ENCODE data around the gene THBD.

DNA sequence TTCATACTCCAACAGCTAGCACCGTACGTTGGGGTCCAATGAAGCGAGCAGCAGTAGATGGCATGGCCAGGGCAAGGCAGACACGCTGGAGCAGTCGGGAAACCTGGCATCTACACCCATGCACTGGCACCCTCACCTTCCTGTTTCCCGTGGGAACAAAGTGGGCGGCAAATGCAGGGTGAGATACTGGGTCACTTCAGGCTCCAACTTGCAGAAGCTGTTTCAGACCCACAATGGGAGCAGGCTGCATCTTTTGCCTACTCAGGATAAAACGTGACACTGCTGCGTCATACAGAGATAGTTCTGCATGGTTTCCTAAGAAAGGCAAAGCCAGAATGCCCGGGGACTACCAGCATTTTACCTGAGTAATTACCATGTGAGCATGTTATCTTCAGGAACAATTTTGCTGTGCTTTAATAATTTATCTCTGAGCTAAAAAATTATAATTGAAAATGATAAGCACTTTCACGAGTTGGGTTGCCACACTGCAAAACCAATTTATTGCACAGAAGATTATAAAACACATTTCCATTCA is 47.6 kb upstream of the THBD start:
- TF ChIP-seq, protein P1, sequence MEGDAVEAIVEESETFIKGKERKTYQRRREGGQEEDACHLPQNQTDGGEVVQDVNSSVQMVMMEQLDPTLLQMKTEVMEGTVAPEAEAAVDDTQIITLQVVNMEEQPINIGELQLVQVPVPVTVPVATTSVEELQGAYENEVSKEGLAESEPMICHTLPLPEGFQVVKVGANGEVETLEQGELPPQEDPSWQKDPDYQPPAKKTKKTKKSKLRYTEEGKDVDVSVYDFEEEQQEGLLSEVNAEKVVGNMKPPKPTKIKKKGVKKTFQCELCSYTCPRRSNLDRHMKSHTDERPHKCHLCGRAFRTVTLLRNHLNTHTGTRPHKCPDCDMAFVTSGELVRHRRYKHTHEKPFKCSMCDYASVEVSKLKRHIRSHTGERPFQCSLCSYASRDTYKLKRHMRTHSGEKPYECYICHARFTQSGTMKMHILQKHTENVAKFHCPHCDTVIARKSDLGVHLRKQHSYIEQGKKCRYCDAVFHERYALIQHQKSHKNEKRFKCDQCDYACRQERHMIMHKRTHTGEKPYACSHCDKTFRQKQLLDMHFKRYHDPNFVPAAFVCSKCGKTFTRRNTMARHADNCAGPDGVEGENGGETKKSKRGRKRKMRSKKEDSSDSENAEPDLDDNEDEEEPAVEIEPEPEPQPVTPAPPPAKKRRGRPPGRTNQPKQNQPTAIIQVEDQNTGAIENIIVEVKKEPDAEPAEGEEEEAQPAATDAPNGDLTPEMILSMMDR (IDR thresholded peaks at IDR 0.05; ENCODE audit: insufficient read depth, low read depth, low read length), result no peak
- TF ChIP-seq EZH2 (IDR thresholded peaks at IDR 0.05; ENCODE audit: insufficient read depth, low read length), result no peak
